DMS79 treated with DMSO at 0.1 percent for 48 hours (cell line): Measurements from ENCODE around the gene SIAH3.

Source experiments
- DNase-seq: peaks from one replicate; lab custom pipeline; 2025; lab: John Stamatoyannopoulos, UW

SIAH3 gene, protein sequence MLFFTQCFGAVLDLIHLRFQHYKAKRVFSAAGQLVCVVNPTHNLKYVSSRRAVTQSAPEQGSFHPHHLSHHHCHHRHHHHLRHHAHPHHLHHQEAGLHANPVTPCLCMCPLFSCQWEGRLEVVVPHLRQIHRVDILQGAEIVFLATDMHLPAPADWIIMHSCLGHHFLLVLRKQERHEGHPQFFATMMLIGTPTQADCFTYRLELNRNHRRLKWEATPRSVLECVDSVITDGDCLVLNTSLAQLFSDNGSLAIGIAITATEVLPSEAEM

DNA sequence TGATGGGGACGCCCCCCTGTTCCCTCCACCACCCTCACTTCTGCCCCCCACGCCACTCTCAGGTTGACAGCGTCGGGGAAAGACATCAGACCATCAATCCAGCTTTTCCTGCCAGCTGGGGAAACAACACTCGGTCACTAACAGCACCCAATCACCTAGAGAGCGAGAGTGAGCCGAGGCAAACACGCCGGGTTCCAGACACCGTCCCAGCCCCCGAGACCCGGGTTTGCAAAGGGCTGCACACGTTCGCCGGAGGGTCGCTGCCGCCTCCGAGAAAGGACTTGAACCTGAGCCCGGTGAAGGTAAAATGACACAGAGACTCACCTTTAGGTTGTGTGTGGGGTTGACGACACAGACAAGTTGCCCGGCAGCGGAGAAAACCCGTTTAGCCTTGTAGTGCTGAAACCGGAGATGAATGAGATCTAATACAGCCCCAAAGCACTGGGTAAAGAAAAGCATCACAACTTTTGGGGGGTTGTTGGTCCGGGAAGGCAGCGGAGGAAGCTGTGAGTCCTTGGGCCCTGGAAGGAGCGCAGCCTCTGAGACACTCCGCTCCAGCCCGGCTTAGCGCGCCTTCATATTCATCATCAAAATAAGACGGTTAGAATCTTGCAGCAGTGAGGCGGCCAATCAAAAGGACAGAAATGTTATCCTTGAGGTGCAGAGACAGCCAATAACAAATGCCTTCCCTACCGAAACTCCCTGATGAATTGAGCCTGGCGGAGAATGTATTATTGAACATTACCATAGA, at the start of gene SIAH3:
Gene SIAH3, minus strand, starts transcription at position 583 of the 751 bp plus-strand sequence. Its CDS starts 124 bp downstream, at position 459.
- DNase-seq: no peak

DNA sequence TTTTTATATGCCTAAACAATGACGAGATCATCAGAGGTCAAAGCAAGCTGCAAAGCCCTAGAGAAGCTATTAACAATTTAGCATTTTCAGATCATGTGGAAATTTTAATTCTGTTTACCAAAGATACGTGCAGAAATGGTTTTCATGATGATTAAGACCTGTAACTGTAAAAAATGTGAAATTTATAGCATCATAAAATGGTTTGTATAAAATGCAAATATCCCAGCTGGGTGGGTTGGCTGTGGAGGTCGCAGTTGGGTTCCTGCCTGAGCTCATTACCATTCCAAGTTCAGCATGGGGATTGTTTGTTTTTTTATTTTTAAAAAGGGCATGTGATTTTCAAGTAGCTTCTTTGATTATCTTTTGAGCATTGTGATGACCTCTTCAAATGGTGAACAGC, 47.9 kb upstream of the SIAH3 start:
- peak; percentile 83 for DNase-seq

DNA sequence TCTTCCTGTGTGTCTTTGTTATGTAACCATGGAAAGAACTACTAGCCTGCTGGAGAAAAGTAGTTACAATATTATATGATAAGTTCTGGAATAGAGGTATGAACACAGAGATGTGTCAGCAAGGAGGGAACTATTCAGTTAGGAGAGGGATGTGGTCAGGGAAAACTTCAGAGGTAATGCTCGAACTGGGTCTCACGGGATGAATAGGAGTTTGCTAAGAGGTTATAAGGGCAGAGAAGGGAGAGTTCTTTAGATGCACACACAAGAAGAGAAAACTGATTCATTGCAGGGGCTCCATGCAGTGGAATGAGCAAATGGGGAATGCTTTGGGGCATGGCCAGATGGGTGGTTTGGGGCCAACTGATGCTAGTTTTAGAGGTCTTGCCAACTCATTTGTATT, 46.0 kb upstream of the SIAH3 start:
- no peak for DNase-seq

DNA sequence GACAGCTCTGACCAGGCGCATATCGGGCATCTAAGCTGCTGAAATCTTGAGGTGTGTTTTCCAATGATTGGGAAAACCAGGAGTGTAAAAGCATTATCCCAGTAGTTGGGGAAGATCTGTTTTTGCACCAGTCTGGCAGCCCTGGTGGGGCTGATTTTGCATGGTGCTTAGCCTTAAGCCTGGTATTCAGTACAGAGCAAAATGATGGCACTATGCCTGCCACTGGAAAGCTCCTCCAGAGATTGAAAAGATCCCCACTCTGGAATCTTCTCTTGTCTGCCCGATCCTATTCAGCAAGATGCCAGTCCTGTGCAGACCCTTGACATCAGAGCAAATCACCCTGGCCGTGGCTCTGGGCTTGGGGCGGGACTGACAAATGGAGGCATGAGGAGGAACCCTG, 44.7 kb upstream of the SIAH3 start:
- no peak for DNase-seq

DNA sequence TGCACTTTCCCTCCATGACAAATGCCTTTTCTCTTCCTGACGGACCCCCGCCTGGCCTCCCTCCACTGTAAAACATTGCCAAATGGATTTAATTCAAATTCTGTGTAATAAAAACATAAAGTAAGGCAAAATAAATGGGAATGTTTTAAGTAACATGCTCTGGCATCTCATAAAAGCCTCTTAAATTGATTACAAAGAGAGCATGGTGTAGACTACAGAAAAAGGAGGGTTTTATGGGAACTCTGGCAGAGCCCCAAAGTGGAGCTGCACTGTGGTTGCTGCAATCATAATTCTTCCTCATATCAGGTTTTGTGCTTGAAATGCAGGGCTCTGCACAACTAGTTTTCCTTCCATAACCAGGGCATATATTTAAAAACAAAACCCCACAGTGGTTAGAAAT, 44.3 kb upstream of the SIAH3 start:
- DNase-seq: peak; percentile 37

DNA sequence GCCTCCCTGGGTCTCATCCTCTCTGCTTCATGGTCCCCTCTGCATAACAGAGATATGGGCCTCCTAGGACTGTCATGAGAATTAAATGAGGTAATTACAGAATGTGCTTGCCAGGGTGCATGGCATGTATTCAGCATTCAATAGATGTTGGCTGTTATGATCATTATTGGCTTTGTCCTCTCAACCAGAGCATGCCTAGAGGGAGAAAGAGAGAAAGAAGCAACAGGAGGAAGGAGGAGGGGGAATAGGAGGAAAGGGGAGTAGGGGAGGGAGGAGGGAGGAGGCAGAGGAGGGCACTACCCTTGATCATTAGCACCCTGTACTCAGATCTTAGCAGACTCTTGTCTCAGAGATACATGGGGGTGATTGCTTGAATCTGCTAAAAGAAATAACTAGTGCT, 41.0 kb upstream of the SIAH3 start:
- no peak for DNase-seq

DNA sequence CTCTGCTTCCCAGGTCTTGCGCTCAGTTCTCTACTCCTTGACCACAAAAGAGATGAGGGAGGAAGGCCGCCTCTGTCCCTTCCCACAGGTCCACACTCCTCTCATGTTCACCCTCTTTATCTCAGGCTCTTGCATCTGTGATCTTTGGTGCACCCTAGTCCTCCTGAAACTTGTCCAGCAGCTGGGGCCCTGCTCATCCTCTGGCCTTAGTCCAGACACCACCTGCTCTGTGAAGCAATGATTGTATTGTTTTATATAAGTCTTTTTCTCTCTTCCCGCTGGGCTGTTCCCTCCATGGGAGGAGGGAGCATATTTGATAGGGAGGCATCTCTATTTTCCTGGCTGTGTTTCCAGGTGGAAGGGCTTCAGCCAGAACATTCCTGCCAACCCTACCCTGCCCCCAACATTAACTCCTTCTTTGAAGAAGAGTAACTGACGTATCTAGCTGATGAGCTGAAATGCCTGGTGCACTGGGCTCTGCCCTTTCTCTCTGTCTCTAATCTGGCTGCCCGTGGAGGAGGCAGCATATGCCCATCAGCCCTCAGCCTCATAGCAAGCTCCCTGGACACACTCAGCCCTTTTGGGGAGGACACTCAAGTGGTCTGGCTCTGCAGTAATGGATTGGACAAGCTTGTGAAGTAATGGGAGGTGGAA, 38.2 kb upstream of the SIAH3 start:
- no peak for DNase-seq

DNA sequence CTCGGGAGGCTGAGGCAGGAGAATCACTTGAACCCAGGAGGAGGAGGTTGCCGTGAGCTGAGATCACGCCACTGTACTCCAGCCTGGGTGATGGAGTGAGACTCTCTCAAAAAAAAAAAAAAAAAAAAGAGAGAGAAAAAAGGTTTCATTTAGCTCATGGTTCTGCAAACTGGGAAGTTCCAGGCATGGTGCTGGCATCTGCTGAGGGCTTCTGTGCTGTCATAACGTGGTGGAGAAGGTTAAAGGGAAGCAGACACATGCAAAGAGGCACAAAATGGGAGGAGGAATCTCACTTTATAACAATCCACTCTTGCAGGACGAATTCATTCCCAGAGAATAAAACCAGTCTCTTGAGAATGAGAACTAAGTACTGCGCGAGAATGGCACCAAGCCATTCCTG, 34.9 kb upstream of the SIAH3 start:
- no peak for DNase-seq

DNA sequence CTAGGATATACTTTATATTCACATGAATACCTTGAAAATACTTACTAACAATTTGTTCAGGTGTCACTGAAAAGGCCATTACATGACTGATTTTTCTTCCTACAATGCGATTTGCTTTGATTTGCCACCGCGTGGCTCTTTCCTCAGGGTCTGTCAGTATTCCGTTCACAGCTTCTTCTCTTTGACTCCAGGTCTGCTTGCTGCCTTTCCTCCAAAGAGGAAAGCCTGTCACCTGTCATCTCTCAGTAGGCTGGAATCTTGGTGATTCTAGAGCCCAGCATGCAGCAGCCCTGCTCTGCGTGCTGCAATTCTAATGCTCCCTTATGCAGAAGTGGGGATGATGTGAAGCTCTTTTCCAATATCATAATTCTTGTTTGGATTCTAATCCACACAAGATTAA, 33.6 kb upstream of the SIAH3 start:
- no peak for DNase-seq

DNA sequence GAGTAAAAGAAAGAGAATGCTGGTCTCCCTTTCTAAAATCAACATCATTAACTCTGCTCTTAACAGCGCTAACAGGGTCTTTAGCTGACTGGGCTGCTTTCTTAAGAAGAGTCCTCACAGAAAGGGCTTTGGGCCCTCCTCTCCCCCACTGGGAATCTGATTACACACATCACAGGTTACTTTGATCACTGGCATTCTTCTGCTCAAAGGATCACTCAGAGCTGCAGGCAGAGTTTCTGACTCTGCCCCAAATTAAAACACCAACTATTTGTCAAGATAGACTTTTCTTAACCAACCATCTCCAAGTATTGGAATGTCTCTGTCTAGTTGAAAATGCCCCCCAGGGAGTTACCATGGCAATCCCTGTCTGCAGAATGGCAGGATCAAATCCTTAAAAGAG, 31.1 kb upstream of the SIAH3 start:
- DNase-seq: no peak

DNA sequence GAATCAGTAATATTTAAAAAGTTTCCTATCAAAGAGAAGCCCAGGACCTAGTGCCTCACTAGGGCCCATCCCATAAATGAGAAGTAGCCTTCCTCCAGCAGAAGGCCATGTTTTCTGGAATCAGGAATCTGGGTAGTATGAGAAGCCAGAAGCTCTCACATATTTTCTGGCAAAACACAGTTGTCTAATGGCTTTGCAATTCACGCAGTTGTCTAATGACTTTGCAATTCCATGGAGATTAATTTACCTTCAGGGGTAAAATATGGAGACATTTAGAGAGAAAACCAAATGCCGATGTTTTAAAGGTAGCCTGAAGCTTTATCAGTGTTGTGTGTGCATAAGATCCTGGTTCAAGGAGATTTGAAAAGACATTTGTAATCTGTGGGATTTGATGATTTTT, 29.8 kb upstream of the SIAH3 start:
- no peak for DNase-seq

DNA sequence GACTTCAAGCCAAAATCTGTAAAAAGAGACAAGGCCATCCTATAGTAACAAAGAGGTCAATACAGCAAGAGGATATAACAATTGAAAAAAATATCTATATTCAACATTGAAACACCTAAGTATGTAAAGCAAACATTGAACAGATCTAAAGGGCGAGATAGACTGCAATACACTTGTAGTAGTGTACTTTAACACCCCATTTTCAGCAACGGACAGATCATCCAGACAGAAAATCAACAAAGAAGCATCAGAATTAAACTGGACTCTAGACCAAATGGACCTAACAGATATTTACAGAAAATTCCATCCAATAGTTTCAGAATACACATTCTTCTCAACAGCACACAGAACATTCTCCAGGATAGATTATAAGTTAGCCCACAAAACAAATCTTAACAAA, 28.7 kb upstream of the SIAH3 start:
- no peak for DNase-seq

DNA sequence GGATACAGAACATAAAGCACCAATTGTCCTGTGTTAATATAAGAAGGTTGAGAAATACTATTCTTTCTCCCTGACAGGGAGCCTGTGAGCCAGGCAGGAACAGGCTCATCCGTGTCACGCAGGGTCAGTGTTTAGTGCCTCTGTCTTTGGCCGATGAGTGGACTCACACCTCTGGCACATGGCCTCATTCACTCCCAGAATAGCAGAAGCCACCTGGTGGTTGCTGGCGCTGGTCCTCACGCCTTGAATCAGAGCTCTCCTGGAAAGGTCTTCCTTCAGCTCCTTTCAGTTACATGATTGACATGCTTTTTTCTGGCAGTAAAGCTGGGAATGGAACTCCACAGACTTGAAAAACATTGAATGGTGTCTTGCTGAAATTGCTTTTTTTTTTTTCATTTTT, 28.1 kb upstream of the SIAH3 start:
- DNase-seq: no peak

DNA sequence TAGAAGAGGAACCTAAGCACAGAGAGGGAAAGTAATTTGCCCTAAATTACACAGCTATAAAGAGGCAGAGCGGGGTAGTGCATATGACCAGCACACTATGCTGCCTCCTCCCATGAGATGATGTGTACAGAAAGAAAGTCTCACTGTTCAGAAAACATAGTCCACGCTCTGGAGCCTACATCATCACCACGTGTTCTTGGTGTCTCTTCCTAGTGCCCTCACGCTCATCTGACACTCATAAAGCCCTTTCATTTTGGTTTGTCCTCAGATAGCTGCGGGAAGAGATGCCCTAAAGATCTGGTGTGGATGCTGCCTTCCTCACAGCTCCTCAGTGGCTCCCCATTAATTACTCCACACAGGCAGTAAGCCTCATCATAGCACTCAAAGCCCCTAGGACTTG, 27.4 kb upstream of the SIAH3 start:
- no peak for DNase-seq

DNA sequence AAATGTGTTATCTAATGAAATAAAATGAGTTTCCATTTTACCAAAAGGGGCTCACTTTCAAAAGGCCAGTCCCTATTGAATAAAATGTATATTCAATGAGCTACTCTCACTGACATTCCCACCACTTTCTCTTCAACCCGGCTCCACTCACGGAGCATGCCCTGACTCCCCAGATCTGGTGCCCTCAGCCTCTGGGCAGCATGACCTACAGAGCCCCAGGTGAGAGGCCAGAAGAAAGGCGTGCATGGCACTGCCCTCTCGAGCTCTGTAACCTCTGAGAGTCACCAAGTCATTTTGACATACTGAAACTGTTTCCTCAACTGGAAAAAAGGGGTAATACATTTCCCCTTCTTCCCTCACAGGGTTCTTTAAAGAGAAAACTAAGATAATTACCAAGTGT, 25.2 kb upstream of the SIAH3 start:
- DNase-seq: no peak

DNA sequence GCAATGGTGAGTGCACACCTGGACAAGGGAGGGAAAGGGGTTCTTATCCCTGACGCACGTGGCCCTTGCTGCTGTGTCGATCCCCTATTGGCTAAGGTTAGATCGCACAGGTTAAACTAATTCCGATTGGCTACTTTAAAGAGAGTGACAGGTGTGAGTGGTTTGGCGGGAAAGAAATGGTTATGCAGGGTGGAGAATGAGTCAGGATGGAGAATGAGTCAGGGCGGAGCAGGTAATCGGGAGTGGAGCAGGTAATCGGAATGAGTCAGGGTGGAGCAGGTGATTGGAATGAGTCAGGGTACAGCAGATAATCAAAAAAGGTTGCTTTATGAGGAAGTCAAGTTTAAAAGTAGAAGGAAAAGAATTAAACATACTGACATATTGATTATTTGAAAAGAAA, 24.4 kb upstream of the SIAH3 start:
- no peak for DNase-seq

DNA sequence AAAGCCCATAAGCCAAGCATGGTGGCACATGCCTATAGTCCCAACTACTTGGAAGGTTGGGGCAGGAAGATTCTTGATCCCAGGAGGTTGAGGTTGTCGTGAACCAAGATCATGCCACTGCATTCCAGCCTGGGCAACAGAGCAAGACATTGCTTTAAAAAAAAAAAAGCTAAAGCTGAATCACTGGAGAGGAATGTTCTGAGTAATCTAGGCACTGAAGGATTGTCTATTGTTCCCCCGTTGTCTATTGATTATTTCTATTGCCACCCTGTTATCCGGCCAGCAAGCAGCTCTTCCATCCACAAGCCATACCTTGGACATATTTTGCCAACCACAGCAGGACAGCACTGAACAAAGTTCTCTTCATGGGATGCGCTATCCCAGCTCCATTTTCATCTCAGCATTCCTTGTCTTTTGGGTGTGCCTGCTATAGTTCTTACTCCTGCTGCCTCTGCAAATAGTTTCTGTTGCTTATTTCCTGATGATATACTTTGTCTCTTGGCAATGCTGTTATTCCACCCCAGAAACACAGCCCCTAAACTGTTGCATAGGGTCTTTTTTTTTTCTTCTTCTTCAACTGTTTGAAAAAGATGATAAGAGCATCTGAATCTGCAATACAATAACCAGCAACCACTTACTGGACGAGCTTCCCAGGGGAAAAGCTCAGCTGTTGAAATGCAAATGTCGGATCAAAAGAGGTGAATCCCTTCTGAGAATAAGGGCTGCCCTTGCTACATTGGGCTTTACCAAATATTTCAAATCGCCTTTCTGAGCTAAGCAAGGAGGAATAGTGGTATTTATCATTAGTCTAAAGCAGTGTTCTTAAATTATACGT, 22.2 kb upstream of the SIAH3 start:
- no peak for DNase-seq

DNA sequence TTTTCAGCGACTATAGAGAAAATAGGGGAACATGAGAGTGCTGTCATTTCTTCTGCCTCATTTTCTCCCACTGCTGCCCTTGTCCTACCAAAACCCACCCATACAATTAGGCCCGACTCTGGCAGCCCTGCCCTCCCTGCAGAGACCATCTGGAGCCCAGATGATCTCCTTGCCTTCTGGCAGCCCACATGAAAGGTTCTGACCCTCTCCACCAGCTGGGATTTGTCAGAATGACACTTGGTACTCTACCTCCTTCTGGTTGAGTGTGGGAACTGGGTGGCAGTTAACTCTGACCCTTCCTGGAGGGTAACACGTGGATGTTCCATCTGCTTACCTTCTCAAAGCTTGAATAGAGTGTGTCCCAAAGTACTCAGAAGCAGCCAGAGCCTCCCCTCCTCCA, 21.0 kb upstream of the SIAH3 start:
- DNase-seq: no peak

DNA sequence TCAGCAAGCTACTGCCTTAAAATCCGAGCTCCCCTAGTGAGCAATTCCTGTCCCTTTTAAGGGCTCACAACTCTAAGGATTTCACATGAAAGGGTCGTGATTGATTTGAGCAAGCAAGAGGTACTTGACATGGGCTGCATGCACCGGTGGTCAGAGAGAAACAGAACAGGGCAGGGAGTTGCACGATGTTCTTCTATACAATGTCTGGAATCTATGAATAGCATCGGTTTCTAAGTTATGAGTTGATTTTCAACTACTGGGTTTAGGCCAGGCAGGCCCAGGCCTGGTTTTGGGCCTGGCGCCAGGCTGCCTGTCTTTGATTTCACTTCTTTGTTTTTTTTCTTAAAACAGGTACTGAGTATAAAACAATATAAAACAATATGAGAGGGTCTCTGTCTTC, 19.6 kb upstream of the SIAH3 start:
- DNase-seq: peak; percentile 50

DNA sequence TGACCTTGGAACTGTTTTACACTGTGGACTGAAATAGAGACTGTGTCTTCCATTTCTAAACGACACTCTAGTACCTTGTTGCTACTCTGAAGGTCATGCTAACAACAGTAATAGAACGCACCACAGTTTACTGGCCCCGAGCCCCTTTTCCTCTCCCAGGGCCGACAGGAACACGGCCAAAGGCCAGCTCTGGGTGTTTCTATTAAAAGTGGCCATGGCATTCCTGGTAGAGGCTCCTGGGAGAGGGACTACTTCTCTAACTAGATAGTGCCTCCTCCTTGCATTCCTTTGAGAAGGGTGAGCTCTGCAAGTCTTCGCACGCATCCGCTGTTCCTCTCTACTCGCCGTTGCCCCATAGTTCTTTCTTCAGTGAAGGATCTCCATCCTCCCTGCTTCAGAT, 18.7 kb upstream of the SIAH3 start:
- DNase-seq: no peak

DNA sequence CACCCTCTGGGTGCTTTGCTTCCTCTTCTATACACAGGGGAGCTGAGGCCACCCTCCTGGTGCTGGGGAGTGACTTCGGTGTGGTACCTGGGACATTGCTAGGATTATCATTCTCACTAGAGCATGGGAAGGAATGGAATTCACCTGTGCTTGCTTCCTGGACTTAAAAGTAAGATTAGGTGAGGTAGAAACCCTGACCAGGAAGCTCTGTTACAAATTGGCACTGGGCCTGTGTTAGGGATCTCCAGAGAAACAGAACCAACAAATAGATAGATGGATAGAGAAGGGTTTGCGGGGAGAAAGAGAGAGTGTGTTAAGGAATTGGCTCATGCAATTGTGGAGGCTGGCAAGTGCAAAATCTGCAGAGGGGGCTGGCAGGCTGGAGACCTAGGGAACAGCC, 13.9 kb upstream of the SIAH3 start:
- DNase-seq: no peak
